Measurements from ENCODE around the gene YTHDF1.

The YTHDF1 gene

DNA sequence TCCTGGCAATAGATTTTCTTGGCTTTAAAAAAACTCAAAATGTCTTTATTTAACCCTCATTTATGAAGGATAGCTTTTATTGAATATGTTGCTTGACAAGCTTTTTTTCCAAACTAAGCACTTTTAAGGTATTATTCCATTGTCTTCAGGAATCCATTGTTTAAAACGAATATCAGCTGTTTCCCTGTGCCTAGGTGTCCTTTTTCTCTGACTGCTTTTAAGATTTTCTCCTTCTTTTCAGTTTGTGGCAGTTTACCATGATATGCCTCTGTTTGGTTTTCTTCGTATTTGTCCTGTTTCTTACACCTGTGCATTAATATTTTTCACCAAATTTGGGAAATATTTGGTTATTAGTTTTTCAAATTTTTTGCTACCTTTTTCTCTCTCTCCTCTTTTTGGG is 68.4 kb downstream of the YTHDF1 start:
- TF ChIP-seq POLR2A (IDR thresholded peaks at IDR 0.05; ENCODE audit: extremely low read depth, insufficient read length): no peak
- TF ChIP-seq, protein P1, sequence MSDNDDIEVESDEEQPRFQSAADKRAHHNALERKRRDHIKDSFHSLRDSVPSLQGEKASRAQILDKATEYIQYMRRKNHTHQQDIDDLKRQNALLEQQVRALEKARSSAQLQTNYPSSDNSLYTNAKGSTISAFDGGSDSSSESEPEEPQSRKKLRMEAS (IDR thresholded peaks at IDR 0.05; ENCODE audit: low read depth, low read length): no peak
- TF ChIP-seq, protein P2, sequence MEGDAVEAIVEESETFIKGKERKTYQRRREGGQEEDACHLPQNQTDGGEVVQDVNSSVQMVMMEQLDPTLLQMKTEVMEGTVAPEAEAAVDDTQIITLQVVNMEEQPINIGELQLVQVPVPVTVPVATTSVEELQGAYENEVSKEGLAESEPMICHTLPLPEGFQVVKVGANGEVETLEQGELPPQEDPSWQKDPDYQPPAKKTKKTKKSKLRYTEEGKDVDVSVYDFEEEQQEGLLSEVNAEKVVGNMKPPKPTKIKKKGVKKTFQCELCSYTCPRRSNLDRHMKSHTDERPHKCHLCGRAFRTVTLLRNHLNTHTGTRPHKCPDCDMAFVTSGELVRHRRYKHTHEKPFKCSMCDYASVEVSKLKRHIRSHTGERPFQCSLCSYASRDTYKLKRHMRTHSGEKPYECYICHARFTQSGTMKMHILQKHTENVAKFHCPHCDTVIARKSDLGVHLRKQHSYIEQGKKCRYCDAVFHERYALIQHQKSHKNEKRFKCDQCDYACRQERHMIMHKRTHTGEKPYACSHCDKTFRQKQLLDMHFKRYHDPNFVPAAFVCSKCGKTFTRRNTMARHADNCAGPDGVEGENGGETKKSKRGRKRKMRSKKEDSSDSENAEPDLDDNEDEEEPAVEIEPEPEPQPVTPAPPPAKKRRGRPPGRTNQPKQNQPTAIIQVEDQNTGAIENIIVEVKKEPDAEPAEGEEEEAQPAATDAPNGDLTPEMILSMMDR (IDR thresholded peaks at IDR 0.05; ENCODE audit: low read depth, low read length): no peak
- no peak for TF ChIP-seq MYC (IDR thresholded peaks at IDR 0.05; ENCODE audit: low read depth, low read length)
- no peak overlapping the region for H3K4me3 ChIP-seq (ENCODE audit: low read depth, low read length)
- DNase-seq (ENCODE audit: low read depth): no peak

Data from NB4 (cell line).